ENCODE data around the gene SCN9A. TPM values are rescaled to one million over a fixed set of nuclear protein-coding genes. Genes with fewer than 3 reads are reported as not detected.

Gene SCN9A
- total RNA-seq, 1 experiment from 2014 or later: not detected

DNA sequence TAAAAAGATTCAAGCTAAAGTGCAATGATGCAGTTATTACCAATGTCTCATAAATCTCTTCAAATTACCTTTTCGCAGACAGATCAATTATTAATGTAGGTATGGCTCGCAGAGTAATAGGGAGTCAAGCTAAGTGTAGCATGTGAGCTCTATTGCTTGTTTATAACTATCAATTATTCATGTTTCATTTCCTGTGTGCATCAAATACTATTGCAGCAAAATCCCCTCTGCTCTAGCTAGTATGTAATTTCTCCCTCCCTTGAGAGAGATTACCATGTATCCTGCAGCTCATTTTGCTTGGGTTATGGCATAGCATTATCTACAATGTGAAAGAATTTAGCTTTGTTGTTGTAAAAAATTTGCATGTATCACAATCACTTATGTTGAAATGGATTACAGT is 182.3 kb downstream of the SCN9A start:
- no peak overlapping the region for H3K9ac ChIP-seq (ENCODE audit: low read length)
- no peaks in the 10 kb centered on the region for H3K27me3 ChIP-seq (ENCODE audit: low read length)
- no peaks in the 10 kb centered on the region for H3K4me1 ChIP-seq (ENCODE audit: low read length)
- no peak overlapping the region for H3K4me3 ChIP-seq (ENCODE audit: low read length)
- no peak overlapping the region for H3K27ac ChIP-seq (ENCODE audit: low read length)
- no peaks in the 10 kb centered on the region for H3K36me3 ChIP-seq (ENCODE audit: insufficient read depth, low read length)
- H2AFZ ChIP-seq (ENCODE audit: low read length): no peak overlapping the region
- no peaks in the 10 kb centered on the region for H4K20me1 ChIP-seq (ENCODE audit: insufficient read depth, low read depth, low read length)
- no peaks in the 10 kb centered on the region for H3K9me2 ChIP-seq (replicated peaks; ENCODE audit: insufficient read depth, low read length)
- no peaks in the 10 kb centered on the region for H3K79me2 ChIP-seq (ENCODE audit: low read length)
- no peak overlapping the region for H3K4me2 ChIP-seq (ENCODE audit: low read depth, low read length, poor library complexity, severe bottlenecking)
- no peaks in the 10 kb centered on the region for H3K9me3 ChIP-seq (ENCODE audit: low read length)
- DNase-seq: no peak

DNA sequence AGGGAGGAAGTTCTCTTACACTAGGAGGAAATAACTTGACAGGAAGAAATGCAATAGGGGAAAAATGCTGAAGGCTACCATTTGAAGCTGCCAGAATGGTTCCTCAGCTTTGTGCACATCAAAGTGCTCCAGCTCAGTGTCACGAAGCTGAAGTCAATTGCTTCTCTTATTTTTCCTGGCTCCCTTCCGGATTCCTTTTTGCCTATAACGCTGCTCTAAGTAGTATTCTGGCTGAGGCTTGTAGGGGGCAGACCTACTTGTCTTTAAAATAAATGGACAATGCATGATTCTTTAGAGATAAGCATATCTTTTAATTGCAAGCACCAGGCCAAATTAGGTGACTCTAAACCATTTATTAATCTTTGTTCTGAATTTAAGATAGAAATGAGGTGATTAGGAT is 187.7 kb downstream of the SCN9A start:
- Histone ChIP-seq H3K4me2 (ENCODE audit: low read depth, low read length, poor library complexity, severe bottlenecking) (no peak overlapping the region), H3K4me1 (ENCODE audit: low read length) (no peaks in the 10 kb centered on the region), H2AFZ (ENCODE audit: low read length) (no peak overlapping the region), H3K9me2 (replicated peaks; ENCODE audit: insufficient read depth, low read length) (no peaks in the 10 kb centered on the region), H3K36me3 (ENCODE audit: insufficient read depth, low read length) (no peaks in the 10 kb centered on the region), H3K27ac (ENCODE audit: low read length) (no peak overlapping the region), H3K9ac (ENCODE audit: low read length) (no peak overlapping the region), H3K9me3 (ENCODE audit: low read length) (no peaks in the 10 kb centered on the region), H3K27me3 (ENCODE audit: low read length) (no peaks in the 10 kb centered on the region), H3K4me3 (ENCODE audit: low read length) (no peak overlapping the region), H4K20me1 (ENCODE audit: insufficient read depth, low read depth, low read length) (no peaks in the 10 kb centered on the region), H3K79me2 (ENCODE audit: low read length) (no peaks in the 10 kb centered on the region)
- no peak for DNase-seq

DNA sequence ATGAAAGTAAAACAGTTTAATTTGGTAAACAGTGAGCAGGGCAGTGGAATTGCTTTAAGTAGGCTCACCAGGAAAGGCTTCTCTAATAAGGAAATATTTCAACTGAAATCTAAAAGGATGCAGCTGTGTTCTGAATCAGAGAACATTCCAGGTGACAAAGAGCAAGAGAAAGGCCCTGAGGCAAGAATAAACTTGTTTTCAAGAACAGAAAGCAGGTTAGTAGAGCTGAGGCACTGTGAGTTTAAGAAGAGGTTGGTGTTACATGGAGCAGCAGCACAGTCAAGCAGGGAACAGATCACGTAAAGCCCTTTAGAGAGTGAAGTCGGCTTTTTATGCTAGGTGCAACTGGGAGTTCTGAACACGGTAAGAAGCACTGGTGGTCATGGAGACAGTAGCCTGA is 191.0 kb downstream of the SCN9A start:
- Histone ChIP-seq H3K9me3 (ENCODE audit: low read length) (no peaks in the 10 kb centered on the region), H3K4me3 (ENCODE audit: low read length) (no peak overlapping the region), H3K9me2 (replicated peaks; ENCODE audit: insufficient read depth, low read length) (no peaks in the 10 kb centered on the region), H3K36me3 (ENCODE audit: insufficient read depth, low read length) (no peaks in the 10 kb centered on the region), H2AFZ (ENCODE audit: low read length) (no peak overlapping the region), H3K27me3 (ENCODE audit: low read length) (no peaks in the 10 kb centered on the region), H3K4me1 (ENCODE audit: low read length) (no peaks in the 10 kb centered on the region), H3K9ac (ENCODE audit: low read length) (no peak overlapping the region), H3K27ac (ENCODE audit: low read length) (no peak overlapping the region), H3K79me2 (ENCODE audit: low read length) (no peaks in the 10 kb centered on the region), H3K4me2 (ENCODE audit: low read depth, low read length, poor library complexity, severe bottlenecking) (no peak overlapping the region), H4K20me1 (ENCODE audit: insufficient read depth, low read depth, low read length) (no peaks in the 10 kb centered on the region)
- DNase-seq: no peak

DNA sequence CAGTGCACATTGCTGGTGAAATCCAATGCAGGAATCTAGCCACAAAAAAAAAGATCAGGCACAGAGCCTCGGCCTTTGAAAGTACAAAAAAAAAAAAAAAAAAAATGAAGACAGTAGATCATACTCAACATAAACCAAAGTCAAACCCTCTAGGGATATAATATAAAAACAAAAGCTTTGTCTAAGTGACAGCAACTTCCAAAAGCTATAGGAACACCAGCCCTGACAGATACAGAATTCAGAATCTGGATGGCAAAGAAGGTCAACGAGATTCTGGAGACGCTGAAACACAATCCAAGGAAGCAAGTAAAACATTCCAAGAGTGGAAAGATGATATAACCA is 194.0 kb downstream of the SCN9A start:
- Histone ChIP-seq H3K27me3 (ENCODE audit: low read length) (no peaks in the 10 kb centered on the region), H4K20me1 (ENCODE audit: insufficient read depth, low read depth, low read length) (no peaks in the 10 kb centered on the region), H3K79me2 (ENCODE audit: low read length) (no peaks in the 10 kb centered on the region)

DNA sequence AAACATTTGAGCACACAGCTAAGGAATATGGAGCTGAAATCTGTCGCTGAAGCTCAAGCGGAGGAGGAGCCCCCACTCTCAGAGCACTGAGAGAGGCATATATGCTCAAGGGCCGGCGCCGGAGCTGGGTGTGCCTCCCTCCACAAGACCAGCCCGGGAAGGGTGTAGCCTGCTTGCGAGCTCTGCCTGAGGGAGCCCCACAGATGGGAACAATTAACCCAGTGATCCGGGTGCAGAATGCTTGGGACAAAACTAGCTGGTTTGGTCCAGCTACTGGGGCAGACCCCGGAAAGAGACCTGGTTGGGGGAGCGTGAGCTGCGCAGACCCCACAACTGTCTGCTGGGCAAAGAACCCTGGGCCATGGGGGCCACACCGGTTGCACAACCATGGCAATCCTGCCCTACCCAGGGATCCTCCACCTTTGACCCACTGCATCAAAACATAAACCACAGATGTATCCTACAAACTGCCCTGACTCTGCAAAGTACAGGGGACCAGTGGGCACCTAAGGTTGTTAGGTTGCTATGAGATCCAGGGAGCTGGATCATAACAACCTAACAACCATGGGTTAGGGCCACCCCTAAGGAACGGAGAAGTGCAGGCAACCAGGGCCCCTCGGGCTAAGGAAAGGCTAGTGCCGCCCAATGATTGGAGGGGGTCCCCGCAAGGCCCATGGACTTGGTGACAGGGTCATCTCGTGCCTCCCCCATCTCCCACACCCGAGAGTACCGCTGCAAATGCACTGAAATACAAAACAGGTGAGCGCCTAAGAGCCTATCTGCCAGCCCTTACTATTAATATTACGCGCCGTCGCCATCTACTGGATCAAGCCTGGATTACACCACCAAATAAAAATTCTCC is 194.6 kb downstream of the SCN9A start:
- H3K9ac ChIP-seq (ENCODE audit: low read length): no peak overlapping the region
- peak; percentile 80 for DNase-seq
- no peak overlapping the region for H3K27ac ChIP-seq (ENCODE audit: low read length)
- no peaks in the 10 kb centered on the region for H4K20me1 ChIP-seq (ENCODE audit: insufficient read depth, low read depth, low read length)
- H3K9me2 ChIP-seq (replicated peaks; ENCODE audit: insufficient read depth, low read length): no peaks in the 10 kb centered on the region
- H3K9me3 ChIP-seq (ENCODE audit: low read length): no peaks in the 10 kb centered on the region
- no peaks in the 10 kb centered on the region for H3K36me3 ChIP-seq (ENCODE audit: insufficient read depth, low read length)
- H3K4me3 ChIP-seq (ENCODE audit: low read length): no peak overlapping the region
- H3K27me3 ChIP-seq (ENCODE audit: low read length): no peaks in the 10 kb centered on the region
- no peaks in the 10 kb centered on the region for H3K79me2 ChIP-seq (ENCODE audit: low read length)
- no peak overlapping the region for H2AFZ ChIP-seq (ENCODE audit: low read length)
- no peak overlapping the region for H3K4me2 ChIP-seq (ENCODE audit: low read depth, low read length, poor library complexity, severe bottlenecking)
- H3K4me1 ChIP-seq (ENCODE audit: low read length): no peaks in the 10 kb centered on the region

More for the DNA sequence above, 194.0 kb downstream of the SCN9A start:
- Histone ChIP-seq H3K36me3 (ENCODE audit: insufficient read depth, low read length) (no peaks in the 10 kb centered on the region), H3K4me2 (ENCODE audit: low read depth, low read length, poor library complexity, severe bottlenecking) (no peak overlapping the region), H3K4me1 (ENCODE audit: low read length) (no peaks in the 10 kb centered on the region), H3K9me2 (replicated peaks; ENCODE audit: insufficient read depth, low read length) (no peaks in the 10 kb centered on the region), H3K9ac (ENCODE audit: low read length) (no peak overlapping the region), H3K9me3 (ENCODE audit: low read length) (no peaks in the 10 kb centered on the region), H2AFZ (ENCODE audit: low read length) (no peak overlapping the region), H3K4me3 (ENCODE audit: low read length) (no peak overlapping the region), H3K27ac (ENCODE audit: low read length) (no peak overlapping the region)
- no peak for DNase-seq

DNA sequence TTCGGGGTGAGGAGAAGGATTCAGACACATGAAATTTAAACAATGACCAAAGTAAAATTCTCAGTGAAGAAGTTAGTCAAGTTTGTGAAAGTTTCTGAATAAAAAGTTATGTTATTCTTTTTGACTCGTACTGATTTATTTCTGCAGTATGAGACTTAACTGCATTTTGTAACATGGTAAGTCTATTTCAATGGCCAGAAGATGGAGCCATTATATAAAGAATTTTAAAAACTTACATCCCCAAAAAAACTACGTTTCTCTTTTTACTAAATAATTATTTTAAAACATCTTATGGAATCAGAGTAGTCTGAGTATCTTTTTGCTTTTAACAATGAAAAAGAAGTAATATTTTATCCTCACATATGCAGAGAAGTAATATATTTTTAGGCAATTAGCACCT is 196.5 kb downstream of the SCN9A start:
- Histone ChIP-seq H3K4me3 (ENCODE audit: low read length) (no peak overlapping the region), H3K27ac (ENCODE audit: low read length) (no peak overlapping the region), H3K9me3 (ENCODE audit: low read length) (no peaks in the 10 kb centered on the region), H3K4me1 (ENCODE audit: low read length) (no peaks in the 10 kb centered on the region), H3K9ac (ENCODE audit: low read length) (no peak overlapping the region), H3K79me2 (ENCODE audit: low read length) (no peaks in the 10 kb centered on the region), H4K20me1 (ENCODE audit: insufficient read depth, low read depth, low read length) (no peaks in the 10 kb centered on the region), H3K4me2 (ENCODE audit: low read depth, low read length, poor library complexity, severe bottlenecking) (no peak overlapping the region), H3K9me2 (replicated peaks; ENCODE audit: insufficient read depth, low read length) (no peaks in the 10 kb centered on the region), H3K27me3 (ENCODE audit: low read length) (no peaks in the 10 kb centered on the region), H2AFZ (ENCODE audit: low read length) (no peak overlapping the region), H3K36me3 (ENCODE audit: insufficient read depth, low read length) (no peaks in the 10 kb centered on the region)
- DNase-seq: no peak

DNA sequence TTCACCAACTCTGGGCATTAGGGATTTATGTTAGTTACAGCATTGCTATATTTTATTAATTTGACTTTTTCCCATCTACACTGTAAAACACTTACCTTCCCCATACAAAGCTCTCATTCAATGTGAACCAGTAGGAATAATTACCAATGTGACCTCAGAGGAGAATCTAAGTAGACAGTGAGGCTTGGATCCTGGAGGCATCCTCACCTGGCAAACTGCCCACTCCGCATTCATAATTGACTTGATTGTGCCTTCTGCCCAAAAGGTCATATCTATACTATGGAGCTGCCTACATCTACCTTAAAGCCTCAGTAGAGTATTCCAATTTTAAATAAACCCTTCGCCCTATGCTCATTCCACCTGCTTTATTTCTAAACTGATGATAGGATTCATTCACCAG is 202.5 kb downstream of the SCN9A start:
- Histone ChIP-seq H3K27ac (ENCODE audit: low read length) (no peak overlapping the region), H4K20me1 (ENCODE audit: insufficient read depth, low read depth, low read length) (no peaks in the 10 kb centered on the region), H3K36me3 (ENCODE audit: insufficient read depth, low read length) (no peaks in the 10 kb centered on the region), H3K9me3 (ENCODE audit: low read length) (no peaks in the 10 kb centered on the region), H3K27me3 (ENCODE audit: low read length) (no peaks in the 10 kb centered on the region), H3K4me2 (ENCODE audit: low read depth, low read length, poor library complexity, severe bottlenecking) (no peak overlapping the region), H3K4me3 (ENCODE audit: low read length) (no peak overlapping the region), H3K4me1 (ENCODE audit: low read length) (no peaks in the 10 kb centered on the region), H3K79me2 (ENCODE audit: low read length) (no peaks in the 10 kb centered on the region), H3K9me2 (replicated peaks; ENCODE audit: insufficient read depth, low read length) (no peaks in the 10 kb centered on the region), H3K9ac (ENCODE audit: low read length) (no peak overlapping the region), H2AFZ (ENCODE audit: low read length) (no peak overlapping the region)
- no peak for DNase-seq

DNA sequence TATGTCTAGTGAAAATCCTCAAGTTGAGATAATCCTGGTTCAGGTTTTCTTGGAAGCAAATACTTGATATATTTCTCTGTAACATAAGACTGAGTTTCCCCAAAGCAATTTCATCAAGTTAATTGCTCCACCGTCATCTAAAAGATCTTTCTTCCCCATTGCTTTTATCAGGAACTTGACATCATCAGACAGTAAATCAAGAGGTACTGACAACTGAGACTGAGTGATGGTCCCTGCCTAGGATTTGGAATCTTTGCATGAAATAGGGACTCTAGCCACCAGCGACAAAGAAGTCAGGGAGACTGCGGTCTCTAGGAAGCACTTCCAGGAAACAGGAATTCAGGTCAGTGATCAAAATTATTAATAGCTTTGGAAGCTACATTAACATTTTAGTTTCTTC is 204.5 kb downstream of the SCN9A start:
- Histone ChIP-seq H3K9me3 (ENCODE audit: low read length) (no peaks in the 10 kb centered on the region), H3K4me1 (ENCODE audit: low read length) (no peaks in the 10 kb centered on the region), H3K27ac (ENCODE audit: low read length) (no peak overlapping the region), H2AFZ (ENCODE audit: low read length) (no peak overlapping the region), H3K4me2 (ENCODE audit: low read depth, low read length, poor library complexity, severe bottlenecking) (no peak overlapping the region), H3K9ac (ENCODE audit: low read length) (no peak overlapping the region), H3K36me3 (ENCODE audit: insufficient read depth, low read length) (no peaks in the 10 kb centered on the region), H4K20me1 (ENCODE audit: insufficient read depth, low read depth, low read length) (no peaks in the 10 kb centered on the region), H3K79me2 (ENCODE audit: low read length) (no peaks in the 10 kb centered on the region), H3K9me2 (replicated peaks; ENCODE audit: insufficient read depth, low read length) (no peaks in the 10 kb centered on the region), H3K4me3 (ENCODE audit: low read length) (no peak overlapping the region), H3K27me3 (ENCODE audit: low read length) (no peaks in the 10 kb centered on the region)
- DNase-seq: no peak

Measured in Karpas-422 (cell line).